ENCODE measurements around the gene EPB41L4B. TPM values are rescaled to one million over a fixed set of nuclear protein-coding genes. Genes with fewer than 3 reads are reported as not detected.

The EPB41L4B gene
- total RNA-seq, 2 donors from 2014 or later, result 41.9 to 122 TPM

- Histone ChIP-seq H3K9me3 (no peaks in the 10 kb centered on the region), H3K4me1 (peaks cover 48% of the 10 kb centered on the region), H3K27ac (no peak overlapping the region), H3K36me3 (replicated peaks in 1 of 2; ENCODE audit: insufficient read depth in 1 of 2, low read depth in 2 of 2) (no peaks in the 10 kb centered on the region), H3K4me3 (no peak overlapping the region), H3K27me3 (no peaks in the 10 kb centered on the region)
- TF ChIP-seq POLR2A (IDR thresholded peaks at IDR 0.05) (no peak), CTCF (IDR thresholded peaks at IDR 0.05) (no peak)
- intact Hi-C loops (cut with DNase I), result loop anchor here (10.0 kb wide), 1 partner anchor 140 kb away; no protein-coding TSS in a partner anchor
- ATAC-seq (no peak), DNase-seq (no peak)
Measured at GRCh38 chr9:109325089-109325488, 4.2 kb upstream of the EPB41L4B start.

- TF ChIP-seq POLR2A (IDR thresholded peaks at IDR 0.05) (no peak), CTCF (IDR thresholded peaks at IDR 0.05) (no peak)
- 70 to 78% methylated on average over 3 of the region's 3 CpGs for WGBS, 2 donors
- Histone ChIP-seq H3K27ac (no peak overlapping the region), H3K9me3 (no peaks in the 10 kb centered on the region), H3K4me1 (peaks cover 35% of the 10 kb centered on the region), H3K27me3 (no peaks in the 10 kb centered on the region), H3K4me3 (no peak overlapping the region), H3K36me3 (replicated peaks in 1 of 2; ENCODE audit: insufficient read depth in 1 of 2, low read depth in 2 of 2) (no peaks in the 10 kb centered on the region)
- DNase-seq (no peak), ATAC-seq (no peak)
- intact Hi-C loops (cut with DNase I), result loop anchor here (10.0 kb wide), 1 partner anchor 139 kb away; no protein-coding TSS in a partner anchor
Measured at GRCh38 chr9:109323771-109324170, 2.9 kb upstream of the EPB41L4B start.

GRCh38 chr9:109321727-109322126 is 868 bp upstream of the EPB41L4B start:
- peaks cover 27% of the 10 kb centered on the region for H3K4me1 ChIP-seq
- TF ChIP-seq POLR2A (IDR thresholded peaks at IDR 0.05) (no peak), CTCF (IDR thresholded peaks at IDR 0.05) (no peak)
- H3K4me3 ChIP-seq, result no peak overlapping the region
- no peaks in the 10 kb centered on the region for H3K27me3 ChIP-seq
- no peaks in the 10 kb centered on the region for H3K36me3 ChIP-seq (replicated peaks in 1 of 2; ENCODE audit: insufficient read depth in 1 of 2, low read depth in 2 of 2)
- no peak for DNase-seq
- 77% methylated on average over 5 of the region's 5 CpGs for WGBS, 2 donors
- peak overlapping the region; percentile 87 to 94 (median 90) for H3K27ac ChIP-seq
- no peaks in the 10 kb centered on the region for H3K9me3 ChIP-seq
- ATAC-seq, result no peak
- intact Hi-C loops (cut with DNase I), result loop anchor here (10.0 kb wide), 1 partner anchor 137 kb away; no protein-coding TSS in a partner anchor

- Histone ChIP-seq H3K4me3 (no peak overlapping the region), H3K27ac (peak overlapping the region; percentile 92 to 100 (median 94)), H3K9me3 (no peaks in the 10 kb centered on the region), H3K27me3 (no peaks in the 10 kb centered on the region), H3K36me3 (replicated peaks in 1 of 2; ENCODE audit: insufficient read depth in 1 of 2, low read depth in 2 of 2) (no peaks in the 10 kb centered on the region), H3K4me1 (peaks cover 37% of the 10 kb centered on the region)
- WGBS, 2 donors, result 0% methylated on average over 66 of the region's 77 CpGs; no CpG with 5 or more reads in 1 of the 2 donors
- DNase-seq, result peak in 3 of 4 donors; percentile 27 to 60 (median 44)
- peak; percentile 23 for ATAC-seq
- peak in 2 of 7 experiments; percentile 18 to 50 for TF ChIP-seq CTCF (IDR thresholded peaks at IDR 0.05)
- no peak for TF ChIP-seq POLR2A (IDR thresholded peaks at IDR 0.05)
- intact Hi-C loops (cut with DNase I), result loop anchor here (10.0 kb wide), 1 partner anchor 136 kb away; no protein-coding TSS in a partner anchor
Measured at GRCh38 chr9:109320331-109320741, 523 bp downstream of the EPB41L4B start.

All from body of pancreas (tissue), 4 donors.